A673 (cell line): ENCODE results near the gene FGF21. TPM values are rescaled to one million over a fixed set of nuclear protein-coding genes. Genes with fewer than 3 reads are reported as not detected.

Experiments used
- BruUV-seq: library from RNA; stranded (reverse); fragments of 400-500 nt; replicated peaks from 2 replicates; lab custom pipeline; 2021; lab: Mats Ljungman, UMichigan
- CTCF ChIA-PET: fragments of 300-600 bp; sonication (Branson Sonifier 250); formaldehyde crosslinking; loops from one replicate; lab custom pipeline; 2022; ENCODE audit warnings: antibody characterized with exemption; lab: Charles Lee
- POLR2A ChIA-PET: fragments of 300-600 bp; sonication (Branson Sonifier 250); formaldehyde crosslinking; loops from one replicate; lab custom pipeline; 2022; ENCODE audit warnings: antibody characterized with exemption; ENCODE audit not compliant: low non-redundant PET; lab: Charles Lee
- DNase-seq: peaks from one replicate; pipeline ENCODE4 v3.0.0-alpha.2; 2015; ENCODE audit warnings: low spot score
- H3K27ac ChIP-seq: fragments of 200-600 bp; sonication (generic); 2 replicates; pipeline ENCODE4 v1.5.1; 2016; ENCODE audit warnings: mixed run types, low read depth, mild to moderate bottlenecking, mixed read lengths, antibody characterized with exemption, low read length; ENCODE audit not compliant: poor library complexity, severe bottlenecking
- H3K27me3 ChIP-seq: fragments of 200-600 bp; sonication (generic); replicated peaks from 2 replicates; pipeline ENCODE4 v1.6.1; 2017; ENCODE audit warnings: mixed run types, low read depth, mild to moderate bottlenecking, mixed read lengths, antibody characterized with exemption, low read length; ENCODE audit not compliant: insufficient read depth, poor library complexity
- H3K36me3 ChIP-seq: fragments of 200-600 bp; sonication (generic); 2 replicates; pipeline ENCODE4 v1.6.1; 2016; ENCODE audit warnings: mixed run types, mild to moderate bottlenecking, mixed read lengths, antibody characterized with exemption, low read length; ENCODE audit not compliant: insufficient read depth, poor library complexity, severe bottlenecking
- H3K4me1 ChIP-seq: fragments of 200-600 bp; sonication (generic); 2 replicates; pipeline ENCODE4 v1.6.1; 2017; ENCODE audit warnings: mixed run types, mild to moderate bottlenecking, mixed read lengths, antibody characterized with exemption, low read length; ENCODE audit not compliant: insufficient read depth, poor library complexity, severe bottlenecking
- H3K4me3 ChIP-seq: fragments of 200-600 bp; sonication (generic); 2 replicates; pipeline ENCODE4 v1.5.1; 2016; ENCODE audit warnings: low read depth, mixed run types, mild to moderate bottlenecking, mixed read lengths, low read length; ENCODE audit not compliant: poor library complexity, severe bottlenecking
- H3K9me3 ChIP-seq: fragments of 200-600 bp; sonication (generic); 2 replicates; pipeline ENCODE4 v1.6.1; 2016; ENCODE audit warnings: mixed run types, low read depth, mild to moderate bottlenecking, mixed read lengths, antibody characterized with exemption, low read length; ENCODE audit not compliant: poor library complexity, severe bottlenecking
- CTCF ChIP-seq: fragments of 300-800, 200-600 bp; sonication (generic); conservative IDR thresholded peaks from 2 replicates; pipeline ENCODE4 v1.5.1; 2017; ENCODE audit warnings: low read depth, mild to moderate bottlenecking, antibody characterized with exemption, low read length, moderate library complexity, mixed read lengths
- EZH2 ChIP-seq: fragments of 200-600 bp; sonication (generic); IDR thresholded peaks from 2 replicates; pipeline ENCODE4 v1.6.1; 2017; ENCODE audit warnings: borderline replicate concordance, low read depth, mild to moderate bottlenecking, mixed read lengths, antibody characterized with exemption, low read length; ENCODE audit not compliant: poor library complexity, severe bottlenecking
- intact Hi-C: fragments of 100-400 bp; cut with micrococcal nuclease; formaldehyde crosslinking; loops from one replicate; pipeline ENCODE4 v1.10.0; 2022; ENCODE audit not compliant: unreplicated experiment
- total RNA-seq: library from RNA; stranded (reverse); gene quantifications from 2 replicates; pipeline ENCODE4 v1.2.3, GENCODE V29; 2021

The FGF21 gene
- total RNA-seq, 1 experiment from 2014 or later, result not detected

GRCh38 chr19:48749571-48750198 lies 5.6 kb upstream of the FGF21 start:
- no TSS peak for BruUV-seq
- no peak for TF ChIP-seq EZH2
- no peak for TF ChIP-seq CTCF
- intact Hi-C loops, result no loop called here
- Histone ChIP-seq H3K27me3 (no peaks in the 10 kb centered on the region), H3K4me1 (peaks cover 5% of the 10 kb centered on the region), H3K36me3 (no peaks in the 10 kb centered on the region), H3K27ac (no peak overlapping the region), H3K9me3 (no peaks in the 10 kb centered on the region), H3K4me3 (no peak overlapping the region)
- no peak for DNase-seq
- CTCF ChIA-PET, result no interaction called here
- POLR2A ChIA-PET, result no interaction called here

- ChIA-PET POLR2A (no interaction called here), CTCF (no interaction called here)
- H3K36me3 ChIP-seq, result no peaks in the 10 kb centered on the region
- intact Hi-C loops, result no loop called here
- peaks cover 5% of the 10 kb centered on the region for H3K4me1 ChIP-seq
- TF ChIP-seq EZH2 (no peak), CTCF (no peak)
- BruUV-seq, result no TSS peak
- DNase-seq, result no peak
- H3K27ac ChIP-seq, result no peak overlapping the region
- no peaks in the 10 kb centered on the region for H3K27me3 ChIP-seq
- no peak overlapping the region for H3K4me3 ChIP-seq
- H3K9me3 ChIP-seq, result no peaks in the 10 kb centered on the region
These were observed 5.0 kb upstream of the FGF21 start for GRCh38 chr19:48750351-48750750.

GRCh38 chr19:48750771-48751504 lies 4.4 kb upstream of the FGF21 start:
- Histone ChIP-seq H3K27ac (no peak overlapping the region), H3K4me1 (peaks cover 5% of the 10 kb centered on the region), H3K9me3 (no peaks in the 10 kb centered on the region), H3K4me3 (no peak overlapping the region), H3K36me3 (no peaks in the 10 kb centered on the region), H3K27me3 (no peaks in the 10 kb centered on the region)
- no peak for DNase-seq
- BruUV-seq, result no TSS peak
- ChIA-PET CTCF (no interaction called here), POLR2A (no interaction called here)
- intact Hi-C loops, result no loop called here
- TF ChIP-seq EZH2 (no peak), CTCF (no peak)
